Hepatic stellate cell (primary cell): ENCODE data around the gene SOWAHD.
"Not testable (repeated sequence)": the region's sequence is repeated elsewhere in the genome, so short reads cannot be mapped to it uniquely, and the experiment has no call there.

Source experiments
- DNase-seq: peaks from one replicate; pipeline ENCODE4 v3.0.0; 2011; ENCODE audit warnings: low spot score

SOWAHD gene

GRCh38 chrX:119757979-119758730 is at the start of gene SOWAHD:
Gene SOWAHD, plus strand, starts transcription at chrX:119758588. Its CDS starts 80 bp downstream, at chrX:119758668.
- DNase-seq: no peak

DNA sequence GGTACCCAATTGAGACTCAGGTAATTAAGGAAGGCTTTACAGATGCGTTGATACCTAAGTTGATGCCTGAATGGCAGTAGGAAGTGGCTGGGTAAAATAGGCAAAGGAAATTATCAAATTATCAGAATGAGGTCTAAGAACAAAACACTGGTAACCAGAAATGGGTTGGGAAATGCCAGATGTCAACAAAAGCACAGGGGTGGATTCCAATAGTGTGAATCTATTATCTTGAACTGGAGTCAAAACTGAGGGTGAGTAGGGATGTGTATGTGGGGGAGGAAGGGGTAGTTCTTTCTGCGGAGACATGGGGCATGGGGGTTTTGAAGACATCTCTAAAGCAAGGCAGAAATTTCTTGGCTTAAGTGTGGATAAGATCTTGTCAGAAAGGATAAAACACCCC is 49.5 kb upstream of the SOWAHD start:
- DNase-seq: no peak

- no peak for DNase-seq
These were observed 48.8 kb upstream of the SOWAHD start for GRCh38 chrX:119709630-119710029.

- DNase-seq: no peak
These were observed 36.9 kb upstream of the SOWAHD start for GRCh38 chrX:119721487-119721886.

DNA sequence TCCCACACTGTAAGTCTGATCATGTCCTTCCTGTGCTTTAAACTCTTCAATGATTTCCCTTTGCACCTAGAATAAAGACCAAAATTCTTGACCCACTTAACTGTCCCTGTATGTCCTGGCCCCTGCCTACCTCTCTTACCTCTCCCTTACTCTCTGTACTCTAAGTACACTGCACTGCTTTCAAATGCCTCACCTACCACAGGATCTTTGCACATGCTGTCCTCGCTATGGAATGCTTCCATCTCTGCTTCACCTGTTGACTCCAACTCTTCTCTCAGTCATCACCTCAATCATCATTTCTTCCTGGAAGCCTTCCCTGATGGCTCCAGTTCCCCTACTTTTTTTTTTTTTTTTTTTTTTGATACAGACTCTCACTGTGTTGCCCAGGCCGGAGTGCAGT is 36.5 kb upstream of the SOWAHD start:
- DNase-seq: no peak

DNA sequence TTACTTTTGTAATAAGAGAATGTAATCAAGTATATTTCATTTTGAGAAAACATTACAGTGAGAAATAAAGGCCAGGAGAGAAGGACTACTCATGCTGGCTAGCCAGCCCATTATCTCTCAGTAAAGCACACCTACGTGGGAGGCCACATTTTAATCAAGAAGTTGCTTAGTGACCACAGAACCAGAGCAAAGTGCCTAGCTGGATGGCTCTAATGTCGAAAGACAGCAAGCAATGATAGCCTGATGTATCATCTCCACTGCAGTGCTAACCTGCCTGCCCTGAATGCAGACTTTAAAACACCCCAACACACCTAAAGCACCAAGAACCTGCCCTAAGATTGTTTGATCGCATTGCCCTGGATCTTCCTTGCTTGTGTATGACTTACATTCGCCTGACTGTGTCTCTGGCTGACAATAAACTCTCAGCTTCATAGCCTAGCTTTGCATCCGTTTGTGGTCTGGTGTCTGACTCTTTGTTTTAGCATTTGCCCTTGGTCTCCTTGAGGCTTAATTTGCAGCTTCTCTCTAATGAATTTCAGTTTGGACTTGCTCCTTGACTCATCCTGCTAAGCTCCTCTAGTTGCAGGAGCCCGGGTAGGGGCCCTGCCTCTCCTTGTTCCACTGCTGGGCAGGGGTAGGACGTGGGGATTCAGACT is 31.4 kb upstream of the SOWAHD start:
- DNase-seq: no peak

GRCh38 chrX:119728487-119728886 is 29.9 kb upstream of the SOWAHD start:
- DNase-seq: no peak

- peak; percentile 31 for DNase-seq
These were observed 28.8 kb upstream of the SOWAHD start for GRCh38 chrX:119729408-119730201.

- no peak for DNase-seq
These were observed 23.5 kb upstream of the SOWAHD start for GRCh38 chrX:119734897-119735339.

DNA sequence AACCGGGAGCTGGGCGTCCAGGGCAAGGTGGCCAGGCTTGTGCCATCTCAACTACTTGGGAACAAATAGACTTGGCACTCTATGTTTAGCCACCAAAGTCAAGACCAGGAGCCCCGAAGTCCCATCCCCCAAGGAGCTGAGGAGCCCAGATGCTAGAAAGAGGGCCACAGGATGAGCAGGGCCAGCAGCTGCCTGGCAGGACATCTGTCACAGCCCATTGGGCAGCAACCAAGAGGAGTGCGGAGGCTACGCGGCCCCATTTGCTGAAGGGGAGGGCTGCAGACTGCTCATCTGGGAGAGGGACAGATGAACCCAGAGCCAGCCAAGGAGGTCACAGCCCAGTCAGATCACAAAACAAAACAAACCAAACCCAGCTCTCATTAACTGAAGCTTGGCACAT is 22.9 kb upstream of the SOWAHD start:
- no peak for DNase-seq

GRCh38 chrX:119736206-119736764 is 22.1 kb upstream of the SOWAHD start:
- DNase-seq: no peak

GRCh38 chrX:119738742-119739141 is 19.6 kb upstream of the SOWAHD start:
- no peak for DNase-seq

- no peak for DNase-seq
These were observed 13.0 kb upstream of the SOWAHD start for GRCh38 chrX:119745283-119745848.

GRCh38 chrX:119750131-119750530 is 8.3 kb upstream of the SOWAHD start:
- DNase-seq: not testable (repeated sequence)

DNA sequence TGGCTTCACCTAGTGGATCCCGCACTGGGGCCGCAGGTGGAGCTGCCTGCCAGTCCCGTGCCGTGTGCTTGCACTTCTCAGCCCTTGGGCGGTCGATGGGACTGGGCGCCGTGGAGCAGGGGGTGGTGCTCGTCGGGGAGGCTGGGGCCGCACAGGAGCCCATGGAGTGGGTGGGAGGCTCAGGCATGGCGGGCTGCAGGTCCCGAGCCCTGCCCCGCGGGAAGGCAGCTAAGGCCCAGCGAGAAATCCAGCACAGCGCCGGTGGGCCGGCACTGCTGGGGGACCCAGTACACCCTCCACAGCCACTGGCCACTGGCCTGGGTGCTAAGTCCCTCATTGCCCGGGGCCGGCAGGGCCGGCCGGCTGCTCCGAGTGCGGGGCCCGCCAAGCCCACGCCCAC is 7.6 kb upstream of the SOWAHD start:
- DNase-seq: not testable (repeated sequence)

DNA sequence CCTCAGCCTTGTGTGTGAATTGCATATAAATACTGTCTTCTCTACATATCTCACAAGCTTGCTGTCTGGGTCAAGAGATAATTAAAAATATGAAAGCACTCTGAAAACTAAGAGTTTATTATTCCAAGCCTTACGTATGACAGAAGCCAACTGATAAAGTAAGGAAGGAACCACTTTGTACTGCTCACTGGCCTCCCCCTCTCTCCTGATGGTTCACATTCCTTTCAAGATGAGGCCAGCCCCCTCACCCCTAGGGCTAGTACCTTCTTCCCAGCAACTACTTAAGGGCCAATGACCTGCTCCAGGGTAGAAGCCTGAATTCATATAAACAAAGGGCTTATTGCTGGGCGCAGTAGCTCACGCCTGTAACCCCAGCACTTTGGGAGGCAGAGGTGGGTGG is 5.4 kb upstream of the SOWAHD start:
- no peak for DNase-seq

GRCh38 chrX:119753639-119754257 is 4.6 kb upstream of the SOWAHD start:
- no peak for DNase-seq

DNA sequence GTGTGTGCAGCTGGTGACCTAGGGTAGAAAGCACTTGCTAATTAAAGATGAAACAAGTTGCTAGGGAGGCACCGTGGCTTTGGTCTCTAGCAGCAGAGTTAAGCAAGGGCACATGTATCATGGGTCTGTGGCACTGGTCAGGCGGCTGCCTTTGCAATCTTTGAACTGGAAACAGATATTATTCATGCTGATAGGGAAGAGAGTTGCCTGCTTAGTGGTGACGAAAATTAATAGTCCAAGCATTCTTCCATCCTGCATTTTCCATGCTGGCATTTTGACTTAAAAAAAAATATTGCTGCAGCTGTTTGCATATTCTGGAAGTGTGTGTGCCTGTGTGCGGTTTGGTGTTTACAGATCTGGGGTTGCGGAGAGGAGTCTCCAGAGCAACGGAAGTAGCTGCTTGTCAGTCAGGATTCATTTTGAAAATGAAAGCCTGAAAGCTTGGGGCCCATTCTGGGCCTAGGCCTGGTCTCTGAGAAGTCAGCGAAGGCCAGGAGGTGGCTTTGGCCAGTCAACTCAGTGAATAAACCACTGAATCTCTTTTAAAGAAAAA is 2.3 kb upstream of the SOWAHD start:
- DNase-seq: no peak

GRCh38 chrX:119756926-119757635 is 1.3 kb upstream of the SOWAHD start:
- DNase-seq: no peak

GRCh38 chrX:119757646-119757978 is 776 bp upstream of the SOWAHD start:
- DNase-seq: no peak

- DNase-seq: no peak
These were observed 401 bp downstream of the SOWAHD start for GRCh38 chrX:119758731-119759247.
